ENCODE results near the gene NSD2.

GRCh38 chr4:1821679-1822567, 49.3 kb upstream of the NSD2 start:
- no peak for TF ChIP-seq CTCF (IDR thresholded peaks at IDR 0.05)
- TF ChIP-seq POLR2A (IDR thresholded peaks at IDR 0.05): no peak

Measured in Peyer's patch (tissue), 4 donors.